Endodermal cell (in vitro differentiated cells): ENCODE results near the gene DUSP5. TPM values are rescaled to one million over a fixed set of nuclear protein-coding genes. Genes with fewer than 3 reads are reported as not detected.

Source experiments
- DNase-seq: peaks from one replicate; pipeline ENCODE4 v3.0.0-alpha.2; 2017
- H3K27ac ChIP-seq: 2 replicates; pipeline ENCODE4 v1.5.1; 2013; ENCODE audit warnings: mild to moderate bottlenecking, low read depth, low read length, moderate library complexity
- H3K27me3 ChIP-seq: 2 replicates; pipeline ENCODE4 v1.6.1; 2013; ENCODE audit warnings: mild to moderate bottlenecking, low read length, moderate library complexity; ENCODE audit not compliant: insufficient read depth, control insufficient read depth, poor library complexity, severe bottlenecking
- H3K36me3 ChIP-seq: 2 replicates; pipeline ENCODE4 v1.7.0; 2013; ENCODE audit warnings: mild to moderate bottlenecking, low read length, moderate library complexity; ENCODE audit not compliant: control insufficient read depth, insufficient read depth
- H3K4me1 ChIP-seq: one replicate; pipeline ENCODE4 v1.7.0; 2013; ENCODE audit warnings: low read length; ENCODE audit not compliant: control insufficient read depth, insufficient read depth
- H3K4me3 ChIP-seq: 2 replicates; pipeline ENCODE4 v1.5.1; 2013; ENCODE audit warnings: mild to moderate bottlenecking, low read length, moderate library complexity
- H3K9ac ChIP-seq: 2 replicates; pipeline ENCODE4 v1.6.1; 2013; ENCODE audit warnings: mild to moderate bottlenecking, low read length, moderate library complexity; ENCODE audit not compliant: poor library complexity, severe bottlenecking; ENCODE audit errors: extremely low read depth
- H3K9me3 ChIP-seq: 2 replicates; pipeline ENCODE4 v1.6.1; 2013; ENCODE audit warnings: mild to moderate bottlenecking, low read length, moderate library complexity; ENCODE audit not compliant: control insufficient read depth
- H3K27ac Mint-ChIP-seq: 2 replicates; pipeline ENCODE4 v1.8.0; 2020; ENCODE audit warnings: mixed read lengths
- H3K27me3 Mint-ChIP-seq: 2 replicates; pipeline ENCODE4 v1.8.0; 2021; ENCODE audit warnings: mild to moderate bottlenecking, mixed read lengths; ENCODE audit not compliant: insufficient read depth
- H3K36me3 Mint-ChIP-seq: 2 replicates; pipeline ENCODE4 v1.8.0; 2020; ENCODE audit warnings: low read depth, mixed read lengths
- H3K4me1 Mint-ChIP-seq: 2 replicates; pipeline ENCODE4 v1.8.0; 2020; ENCODE audit warnings: mixed read lengths
- H3K4me3 Mint-ChIP-seq: 2 replicates; pipeline ENCODE4 v1.8.0; 2020; ENCODE audit warnings: mild to moderate bottlenecking, moderate library complexity, mixed read lengths
- H3K9me3 Mint-ChIP-seq: 2 replicates; pipeline ENCODE4 v1.8.0; 2020; ENCODE audit warnings: mild to moderate bottlenecking, mixed read lengths
- CTCF ChIP-seq: fragments of 200-600 bp; sonication (generic); conservative IDR thresholded peaks from 2 replicates; pipeline ENCODE4 v1.5.0; 2021; ENCODE audit warnings: antibody characterized with exemption, mild to moderate bottlenecking
- WGBS, 2 experiments: methylation state at CpG; one replicate each; pipeline versions ENCODE4 v1.1.5 to v1.1.7; 2013; ENCODE audit warnings: missing lambda C conversion rate in 2 of 2, mixed read lengths in 1 of 2; ENCODE audit not compliant: insufficient coverage in 1 of 2, insufficient read length in 1 of 2; 5-methylcytosine and 5-hydroxymethylcytosine counted together
- total RNA-seq, 2 donors: library from RNA; stranded (reverse); fragmentation: NEBNext Ultra II Directional in 1 of 2; extraction: Animal tissue kit (Norgen Biotek cat#: 25700) in 1 of 2; gene quantifications; 2 replicates in 1 of 2; 3 replicates in 1 of 2; pipeline ENCODE4 v1.2.1, GENCODE V29; 2021

The DUSP5 gene
- total RNA-seq, 2 donors from 2014 or later: 60.0 to 60.3 TPM

GRCh38 chr10:110475722-110476515 lies 21.8 kb upstream of the DUSP5 start:
- Histone ChIP-seq H3K27me3 (no peaks in the 10 kb centered on the region), H3K36me3 (no peaks in the 10 kb centered on the region), H3K9ac (no peak overlapping the region), H3K4me1 (peaks cover 18% of the 10 kb centered on the region), H3K9me3 (no peaks in the 10 kb centered on the region), H3K27ac (no peak overlapping the region), H3K4me3 (no peak overlapping the region)
- H3K9me3 Mint-ChIP-seq: peaks cover under 1% of the 10 kb centered on the region
- peaks cover 13% of the 10 kb centered on the region for H3K27me3 Mint-ChIP-seq
- no peak overlapping the region for H3K4me3 Mint-ChIP-seq
- no peaks in the 10 kb centered on the region for H3K36me3 Mint-ChIP-seq
- TF ChIP-seq CTCF: no peak
- no peak overlapping the region for H3K27ac Mint-ChIP-seq
- peaks cover 34% of the 10 kb centered on the region for H3K4me1 Mint-ChIP-seq
- DNase-seq: no peak
- WGBS, 2 experiments: 84 to 98% methylated on average over 3 to 9 of the region's 9 CpGs

GRCh38 chr10:110479710-110480109 lies 18.0 kb upstream of the DUSP5 start:
- Mint-ChIP-seq H3K27me3 (peaks cover 10% of the 10 kb centered on the region), H3K36me3 (no peaks in the 10 kb centered on the region), H3K4me3 (no peak overlapping the region), H3K4me1 (peaks cover 22% of the 10 kb centered on the region), H3K9me3 (no peaks in the 10 kb centered on the region), H3K27ac (no peak overlapping the region)
- Histone ChIP-seq H3K27ac (no peak overlapping the region), H3K36me3 (no peaks in the 10 kb centered on the region), H3K4me3 (no peak overlapping the region), H3K9me3 (peaks cover 7% of the 10 kb centered on the region), H3K27me3 (no peaks in the 10 kb centered on the region), H3K9ac (no peak overlapping the region), H3K4me1 (peaks cover 3% of the 10 kb centered on the region)
- TF ChIP-seq CTCF: no peak
- no peak for DNase-seq
- WGBS, 2 experiments: 56 to 91% methylated on average over 1 of the region's 1 CpG

- peak; percentile 40 for TF ChIP-seq CTCF
- H3K4me1 ChIP-seq: peaks cover 4% of the 10 kb centered on the region
- no peak for DNase-seq
- no peaks in the 10 kb centered on the region for H3K36me3 ChIP-seq
- H3K27me3 Mint-ChIP-seq: peaks cover 10% of the 10 kb centered on the region
- no peak overlapping the region for H3K4me3 ChIP-seq
- no peak overlapping the region for H3K27ac ChIP-seq
- peaks cover 23% of the 10 kb centered on the region for H3K4me1 Mint-ChIP-seq
- 91 to 100% methylated on average over 1 to 3 of the region's 3 CpGs for WGBS, 2 experiments
- no peak overlapping the region for H3K27ac Mint-ChIP-seq
- no peaks in the 10 kb centered on the region for H3K36me3 Mint-ChIP-seq
- H3K27me3 ChIP-seq: no peaks in the 10 kb centered on the region
- H3K9ac ChIP-seq: no peak overlapping the region
- H3K9me3 Mint-ChIP-seq: no peaks in the 10 kb centered on the region
- H3K9me3 ChIP-seq: peaks cover 7% of the 10 kb centered on the region
- no peak overlapping the region for H3K4me3 Mint-ChIP-seq
These were observed 17.3 kb upstream of the DUSP5 start for GRCh38 chr10:110480387-110480786.
